ENCODE results near the gene LONRF3. TPM values are rescaled to one million over a fixed set of nuclear protein-coding genes. Genes with fewer than 3 reads are reported as not detected.

Gene LONRF3
- total RNA-seq, 1 donor from 2014 or later = 0.30 TPM

DNA sequence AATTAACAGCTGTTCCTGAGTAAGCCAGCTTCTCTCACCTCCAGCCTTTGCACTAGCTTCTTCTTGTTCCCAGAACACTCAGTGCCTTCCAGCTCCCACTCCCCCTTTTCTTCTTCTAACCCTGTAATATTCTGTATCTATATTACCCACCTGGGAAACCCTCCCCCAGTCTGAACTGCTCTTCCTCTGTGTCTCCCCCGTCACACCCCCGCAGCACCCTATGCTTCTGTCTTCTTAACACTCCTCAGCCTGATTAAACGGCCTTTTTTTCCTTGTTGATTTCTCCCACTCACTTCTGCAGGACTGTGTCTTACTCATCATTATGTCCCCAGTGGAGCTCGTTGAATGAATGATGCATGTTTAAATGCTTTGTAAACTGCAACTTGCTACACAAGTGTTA lies 9.0 kb upstream of the LONRF3 start:
- H3K9me3 Mint-ChIP-seq = no peaks in the 10 kb centered on the region
- no peaks in the 10 kb centered on the region for H3K4me1 Mint-ChIP-seq
- no peak for TF ChIP-seq CTCF (conservative IDR thresholded peaks at IDR 0.05)
- DNase-seq (ENCODE audit: low read depth, low spot score) = no peak
- no peaks in the 10 kb centered on the region for H3K36me3 Mint-ChIP-seq (ENCODE audit: low read depth)
- no peak overlapping the region for H3K27ac Mint-ChIP-seq (ENCODE audit: unreplicated experiment)
- peaks cover 41% of the 10 kb centered on the region for H3K27me3 Mint-ChIP-seq (ENCODE audit: low read depth)
- H3K4me3 Mint-ChIP-seq = no peak overlapping the region

DNA sequence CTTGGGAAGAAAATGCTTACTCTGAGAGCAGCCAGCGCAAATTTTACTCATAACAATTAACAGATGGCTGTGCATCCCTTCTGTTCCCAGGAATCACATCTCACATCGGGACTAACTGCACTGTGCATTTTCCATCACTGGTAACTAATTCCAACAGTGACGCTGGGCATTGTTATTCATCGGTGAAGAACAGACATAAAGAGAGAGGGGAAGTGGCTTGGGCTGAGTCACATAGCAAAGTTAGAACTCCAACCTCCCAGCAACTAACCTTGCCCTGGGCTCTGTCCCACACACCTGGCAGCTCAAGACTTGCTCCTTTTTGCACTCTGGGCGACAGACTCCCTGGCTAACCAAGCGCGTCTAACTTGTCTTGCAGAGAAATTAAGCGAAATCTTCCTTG lies 6.4 kb upstream of the LONRF3 start:
- TF ChIP-seq CTCF (conservative IDR thresholded peaks at IDR 0.05) = no peak
- no peak overlapping the region for H3K4me3 Mint-ChIP-seq
- H3K27ac Mint-ChIP-seq (ENCODE audit: unreplicated experiment) = no peak overlapping the region
- H3K9me3 Mint-ChIP-seq = no peaks in the 10 kb centered on the region
- H3K4me1 Mint-ChIP-seq = no peaks in the 10 kb centered on the region
- no peak for DNase-seq (ENCODE audit: low read depth, low spot score)
- H3K27me3 Mint-ChIP-seq (ENCODE audit: low read depth) = peaks cover 68% of the 10 kb centered on the region
- H3K36me3 Mint-ChIP-seq (ENCODE audit: low read depth) = no peaks in the 10 kb centered on the region

DNA sequence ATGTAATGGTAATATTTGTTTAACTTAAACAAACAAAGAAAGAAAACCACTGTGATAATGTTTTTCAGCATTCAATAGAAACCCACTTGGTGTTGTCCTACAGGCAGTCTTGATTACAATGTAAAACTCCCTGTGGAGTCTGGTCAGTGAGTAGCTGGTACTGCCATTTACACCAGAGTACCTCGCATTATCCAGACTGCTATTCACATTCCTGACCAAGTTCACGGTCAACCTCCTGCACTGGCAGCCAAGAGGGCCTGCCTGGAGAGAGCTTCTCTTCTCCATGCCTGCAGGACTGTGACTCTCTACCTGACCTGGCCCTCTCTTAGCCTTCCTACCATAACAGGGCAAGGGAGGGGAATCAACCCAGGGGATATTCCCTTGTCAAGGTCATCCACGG lies 2.9 kb upstream of the LONRF3 start:
- H3K9me3 Mint-ChIP-seq = no peaks in the 10 kb centered on the region

GRCh38 chrX:118973389-118974087 lies 880 bp upstream of the LONRF3 start:
- no peak for TF ChIP-seq CTCF (conservative IDR thresholded peaks at IDR 0.05)
- peaks cover 14% of the 10 kb centered on the region for H3K4me1 Mint-ChIP-seq
- DNase-seq (ENCODE audit: low read depth, low spot score) = no peak
- no peaks in the 10 kb centered on the region for H3K9me3 Mint-ChIP-seq
- H3K27ac Mint-ChIP-seq (ENCODE audit: unreplicated experiment) = no peak overlapping the region
- peaks cover 88% of the 10 kb centered on the region for H3K27me3 Mint-ChIP-seq (ENCODE audit: low read depth)
- no peak overlapping the region for H3K4me3 Mint-ChIP-seq
- no peaks in the 10 kb centered on the region for H3K36me3 Mint-ChIP-seq (ENCODE audit: low read depth)

More for the DNA sequence above, 2.9 kb upstream of the LONRF3 start:
- H3K27ac Mint-ChIP-seq (ENCODE audit: unreplicated experiment) = no peak overlapping the region
- no peak for TF ChIP-seq CTCF (conservative IDR thresholded peaks at IDR 0.05)
- peaks cover 87% of the 10 kb centered on the region for H3K27me3 Mint-ChIP-seq (ENCODE audit: low read depth)
- peaks cover 14% of the 10 kb centered on the region for H3K4me1 Mint-ChIP-seq
- DNase-seq (ENCODE audit: low read depth, low spot score) = no peak
- H3K4me3 Mint-ChIP-seq = no peak overlapping the region
- no peaks in the 10 kb centered on the region for H3K36me3 Mint-ChIP-seq (ENCODE audit: low read depth)

GRCh38 chrX:118974908-118975671 lies 672 bp downstream of the LONRF3 start:
- Mint-ChIP-seq H3K4me3 (peak overlapping the region; percentile 77), H3K27me3 (ENCODE audit: low read depth) (peaks cover 89% of the 10 kb centered on the region), H3K27ac (ENCODE audit: unreplicated experiment) (no peak overlapping the region), H3K4me1 (peaks cover 14% of the 10 kb centered on the region), H3K36me3 (ENCODE audit: low read depth) (no peaks in the 10 kb centered on the region), H3K9me3 (no peaks in the 10 kb centered on the region)
- no peak for TF ChIP-seq CTCF (conservative IDR thresholded peaks at IDR 0.05)
- peak; percentile 12 for DNase-seq (ENCODE audit: low read depth, low spot score)

All from neural crest cell (in vitro differentiated cells).